ENCODE data around the gene KRTAP6-1. TPM values are rescaled to one million over a fixed set of nuclear protein-coding genes. Genes with fewer than 3 reads are reported as not detected.

KRTAP6-1 gene
- total RNA-seq, 1 donor = not detected

- TF ChIP-seq, protein P1, sequence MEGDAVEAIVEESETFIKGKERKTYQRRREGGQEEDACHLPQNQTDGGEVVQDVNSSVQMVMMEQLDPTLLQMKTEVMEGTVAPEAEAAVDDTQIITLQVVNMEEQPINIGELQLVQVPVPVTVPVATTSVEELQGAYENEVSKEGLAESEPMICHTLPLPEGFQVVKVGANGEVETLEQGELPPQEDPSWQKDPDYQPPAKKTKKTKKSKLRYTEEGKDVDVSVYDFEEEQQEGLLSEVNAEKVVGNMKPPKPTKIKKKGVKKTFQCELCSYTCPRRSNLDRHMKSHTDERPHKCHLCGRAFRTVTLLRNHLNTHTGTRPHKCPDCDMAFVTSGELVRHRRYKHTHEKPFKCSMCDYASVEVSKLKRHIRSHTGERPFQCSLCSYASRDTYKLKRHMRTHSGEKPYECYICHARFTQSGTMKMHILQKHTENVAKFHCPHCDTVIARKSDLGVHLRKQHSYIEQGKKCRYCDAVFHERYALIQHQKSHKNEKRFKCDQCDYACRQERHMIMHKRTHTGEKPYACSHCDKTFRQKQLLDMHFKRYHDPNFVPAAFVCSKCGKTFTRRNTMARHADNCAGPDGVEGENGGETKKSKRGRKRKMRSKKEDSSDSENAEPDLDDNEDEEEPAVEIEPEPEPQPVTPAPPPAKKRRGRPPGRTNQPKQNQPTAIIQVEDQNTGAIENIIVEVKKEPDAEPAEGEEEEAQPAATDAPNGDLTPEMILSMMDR (IDR thresholded peaks at IDR 0.05; ENCODE audit: insufficient read depth, low read length) = no peak
- H3K4me3 ChIP-seq (ENCODE audit: low read depth, low read length) = no peak overlapping the region
- no peak for DNase-seq (ENCODE audit: low read depth)
Observed at GRCh38 chr21:30628109-30628508, 14.4 kb upstream of the KRTAP6-1 start.

DNA sequence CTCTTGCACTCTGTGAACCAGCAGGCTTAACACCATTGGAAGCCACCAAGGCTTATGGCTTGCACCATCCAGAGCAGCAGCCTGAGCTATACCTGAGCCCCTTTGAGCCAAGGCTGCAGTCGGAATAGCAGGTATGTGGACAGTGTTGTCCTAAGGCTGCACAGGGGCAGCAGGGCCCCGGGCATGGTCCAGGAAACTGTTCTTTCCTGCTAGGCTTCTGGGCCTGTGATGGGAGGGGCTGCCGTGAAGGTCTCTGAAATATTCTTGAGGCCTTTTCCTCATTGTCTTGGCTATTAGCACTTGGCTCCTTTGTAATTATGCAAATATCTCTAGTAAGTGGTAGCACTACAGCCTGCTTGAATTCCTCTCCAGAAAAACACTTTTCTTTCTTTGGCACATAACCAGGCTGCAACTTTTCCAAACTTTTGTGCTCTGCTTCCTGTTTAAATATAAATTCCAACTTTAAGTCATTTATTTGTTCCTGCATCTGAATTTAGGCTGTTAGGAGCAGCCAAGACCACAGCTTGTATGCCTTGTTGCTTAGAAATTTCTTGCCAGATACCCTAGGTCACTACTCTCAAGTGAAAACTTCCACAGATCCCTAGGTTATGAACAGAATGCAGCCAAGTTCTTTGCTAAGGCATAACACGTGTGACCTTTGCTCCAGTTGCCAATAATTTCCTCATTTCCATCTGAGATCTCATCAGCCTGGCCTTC, 11.9 kb upstream of the KRTAP6-1 start:
- no peak overlapping the region for H3K4me3 ChIP-seq (ENCODE audit: low read depth, low read length)
- no peak for DNase-seq (ENCODE audit: low read depth)
- TF ChIP-seq, protein P1 (IDR thresholded peaks at IDR 0.05; ENCODE audit: insufficient read depth, low read length) = no peak

DNA sequence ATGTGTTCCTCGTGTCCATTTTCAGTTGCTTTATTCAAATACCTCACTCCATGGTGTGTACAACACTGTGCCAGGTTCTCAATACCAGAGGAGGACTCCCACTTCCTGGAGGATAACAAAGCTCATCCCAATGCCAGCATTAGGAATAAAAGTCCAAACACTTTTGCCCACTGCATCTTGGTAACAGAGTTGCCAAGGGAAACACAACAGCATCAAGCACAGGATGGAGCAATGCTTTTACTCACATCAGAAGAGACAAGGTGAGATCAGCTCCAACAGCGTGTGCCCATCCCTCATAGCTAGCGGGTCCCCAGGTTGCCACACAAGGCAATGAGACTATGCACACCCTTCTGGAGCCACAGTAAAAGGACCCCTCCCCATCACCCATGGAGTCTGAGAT, 9.6 kb upstream of the KRTAP6-1 start:
- TF ChIP-seq, protein P1 (IDR thresholded peaks at IDR 0.05; ENCODE audit: insufficient read depth, low read length) = no peak
- H3K4me3 ChIP-seq (ENCODE audit: low read depth, low read length) = no peak overlapping the region
- no peak for DNase-seq (ENCODE audit: low read depth)

- H3K4me3 ChIP-seq (ENCODE audit: low read depth, low read length) = no peak within 1 kb of the TSS
- TF ChIP-seq, protein P1 (IDR thresholded peaks at IDR 0.05; ENCODE audit: insufficient read depth, low read length) = no peak
- no peak for DNase-seq (ENCODE audit: low read depth)
Observed at GRCh38 chr21:30620522-30620921, 6.8 kb upstream of the KRTAP6-1 start, which contains the start of gene KRTAP20-4. Gene KRTAP20-4 (plus strand): TSS chr21:30620627.

DNA sequence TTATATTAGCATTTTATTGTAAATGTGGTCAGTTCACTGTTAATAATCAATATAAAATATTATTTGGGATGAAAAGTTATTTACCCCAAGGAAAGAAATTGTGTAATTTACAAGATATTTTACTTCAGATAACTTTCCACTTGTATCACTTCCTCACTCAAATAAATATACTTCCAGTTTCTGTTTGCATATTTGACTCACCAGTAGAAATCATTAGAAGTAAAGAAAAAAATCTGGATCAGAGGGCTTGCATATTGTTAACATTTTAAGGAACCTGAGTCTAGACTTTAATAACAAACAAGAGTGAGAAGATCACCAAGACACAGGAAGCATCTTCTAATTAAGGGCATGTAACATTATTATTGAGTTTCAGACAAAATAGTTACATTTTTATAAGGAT, 6.3 kb upstream of the KRTAP6-1 start:
- H3K4me3 ChIP-seq (ENCODE audit: low read depth, low read length) = no peak overlapping the region
- TF ChIP-seq, protein P1 (IDR thresholded peaks at IDR 0.05; ENCODE audit: insufficient read depth, low read length) = no peak
- DNase-seq (ENCODE audit: low read depth) = no peak

DNA sequence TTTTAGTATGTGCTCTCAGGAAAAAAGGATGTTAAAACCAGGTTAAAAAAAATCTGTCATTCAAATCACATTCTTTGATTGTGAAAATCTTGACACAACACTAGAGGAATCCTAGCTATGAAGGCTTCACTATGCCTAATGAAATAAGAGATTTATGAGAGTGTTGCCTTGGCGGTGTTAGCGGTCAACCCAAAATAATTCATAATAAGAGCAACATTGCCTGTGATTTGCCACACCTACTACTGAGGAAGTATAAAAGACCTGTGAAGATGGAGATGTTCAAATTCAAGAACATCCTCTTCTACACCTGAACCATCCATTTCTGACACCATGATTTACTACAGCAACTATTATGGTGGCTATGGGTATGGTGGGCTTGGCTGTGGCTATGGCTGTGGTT, 2.4 kb upstream of the KRTAP6-1 start, which contains the start of gene KRTAP20-1:
TSS of gene KRTAP20-1 (plus strand) at position 301 of the 400 bp plus-strand sequence. CDS start at position 331, 30 bp downstream.
- TF ChIP-seq, protein P1 (IDR thresholded peaks at IDR 0.05; ENCODE audit: insufficient read depth, low read length) = no peak
- H3K4me3 ChIP-seq (ENCODE audit: low read depth, low read length) = no peak within 1 kb of the TSS
- no peak for DNase-seq (ENCODE audit: low read depth)

All from fibroblast of the aortic adventitia (primary cell).